WTC11 (cell line): Measurements from ENCODE around the gene STS. TPM values are rescaled to one million over a fixed set of nuclear protein-coding genes. Genes with fewer than 3 reads are reported as not detected.

Source experiments
- ATAC-seq: fragments of 200-7000 bp; cut with Tn5 transposase; 2 replicates; pipeline ENCODE4 v1.10.0; 2021; ENCODE audit warnings: mild to moderate bottlenecking, moderate library complexity
- CTCF ChIA-PET: fragments of 300-600 bp; sonication (Branson Sonifier 250); formaldehyde crosslinking; loops from one replicate; lab custom pipeline; 2021; ENCODE audit warnings: antibody characterized with exemption; lab: Charles Lee
- POLR2A ChIA-PET: fragments of 350-600 bp; sonication (Branson Sonifier 250); formaldehyde crosslinking; loops from one replicate; lab custom pipeline; 2021; ENCODE audit warnings: antibody characterized with exemption; lab: Charles Lee
- DNase-seq: peaks from one replicate; pipeline ENCODE4 v3.0.0; 2021; ENCODE audit warnings: low spot score
- H3K27ac Mint-ChIP-seq: 2 replicates; pipeline ENCODE4 v1.8.0; 2021; ENCODE audit warnings: mixed read lengths
- H3K27me3 Mint-ChIP-seq: 2 replicates; pipeline ENCODE4 v1.8.0; 2021; ENCODE audit warnings: low read depth, mild to moderate bottlenecking, moderate library complexity, mixed read lengths
- H3K36me3 Mint-ChIP-seq: 2 replicates; pipeline ENCODE4 v1.8.0; 2021; ENCODE audit warnings: mixed read lengths
- H3K4me1 Mint-ChIP-seq: 2 replicates; pipeline ENCODE4 v1.8.0; 2022; ENCODE audit warnings: mixed read lengths
- H3K4me3 Mint-ChIP-seq: 2 replicates; pipeline ENCODE4 v1.8.0; 2021; ENCODE audit warnings: mild to moderate bottlenecking, moderate library complexity, mixed read lengths
- H3K9me3 Mint-ChIP-seq: 2 replicates; pipeline ENCODE4 v1.8.0; 2021; ENCODE audit warnings: mixed read lengths
- ARID4B ChIP-seq: sonication (generic); formaldehyde crosslinking; IDR thresholded peaks from 2 replicates; pipeline ENCODE4 v1.8.0; 2023; ENCODE audit warnings: missing genetic modification reagents, mild to moderate bottlenecking, borderline replicate concordance
- CBFB ChIP-seq: sonication (generic); formaldehyde crosslinking; IDR thresholded peaks from 2 replicates; pipeline ENCODE4 v1.8.1; 2022; ENCODE audit warnings: mild to moderate bottlenecking, low read depth, missing genetic modification reagents
- CREB1 ChIP-seq: sonication (generic); formaldehyde crosslinking; IDR thresholded peaks from 2 replicates; pipeline ENCODE4 v1.8.0; 2023; ENCODE audit warnings: mild to moderate bottlenecking, missing genetic modification reagents
- CTCF ChIP-seq: fragments of 200-600 bp; IDR thresholded peaks from 2 replicates; pipeline ENCODE4 v1.8.0; 2022; ENCODE audit warnings: antibody characterized with exemption
- E2F5 ChIP-seq: sonication (generic); formaldehyde crosslinking; IDR thresholded peaks from 2 replicates; pipeline ENCODE4 v1.8.1; 2022; ENCODE audit warnings: mild to moderate bottlenecking, moderate library complexity, missing genetic modification reagents
- ETV6 ChIP-seq: sonication (generic); formaldehyde crosslinking; IDR thresholded peaks from 2 replicates; pipeline ENCODE4 v1.8.1; 2022; ENCODE audit warnings: mild to moderate bottlenecking, missing genetic modification reagents
- GRHL2 ChIP-seq: fragments of 250-450 bp; sonication (Bioruptor Pico); IDR thresholded peaks from 2 replicates; pipeline ENCODE4 v1.8.0; 2022; ENCODE audit warnings: mild to moderate bottlenecking, moderate library complexity; ENCODE audit not compliant: insufficient replicate concordance, severe bottlenecking
- GTF2I ChIP-seq: fragments of 250-450 bp; sonication (Bioruptor Pico); conservative IDR thresholded peaks from 2 replicates; pipeline ENCODE4 v1.4.0; 2021; ENCODE audit warnings: mild to moderate bottlenecking
- HMGXB4 ChIP-seq: sonication (generic); formaldehyde crosslinking; IDR thresholded peaks from 2 replicates; pipeline ENCODE4 v1.8.1; 2023; ENCODE audit warnings: mild to moderate bottlenecking, moderate library complexity, missing genetic modification reagents
- KAT7 ChIP-seq: sonication (generic); formaldehyde crosslinking; IDR thresholded peaks from 2 replicates; pipeline ENCODE4 v1.8.1; 2023; ENCODE audit warnings: missing genetic modification reagents, mild to moderate bottlenecking, borderline replicate concordance
- NR3C1 ChIP-seq: sonication (generic); formaldehyde crosslinking; conservative IDR thresholded peaks from 2 replicates; pipeline ENCODE4 v1.8.1; 2023; ENCODE audit warnings: low read depth, mild to moderate bottlenecking, missing genetic modification reagents
- SMAD3 ChIP-seq: sonication (generic); formaldehyde crosslinking; IDR thresholded peaks from 2 replicates; pipeline ENCODE4 v1.8.0; 2022; ENCODE audit warnings: missing genetic modification reagents, mild to moderate bottlenecking, borderline replicate concordance
- SOX15 ChIP-seq: fragments of 250-450 bp; sonication (Bioruptor Pico); IDR thresholded peaks from 2 replicates; pipeline ENCODE4 v1.9.0; 2021; ENCODE audit warnings: mild to moderate bottlenecking
- TCF7 ChIP-seq: sonication (generic); formaldehyde crosslinking; IDR thresholded peaks from 2 replicates; pipeline ENCODE4 v1.8.0; 2022; ENCODE audit warnings: mild to moderate bottlenecking, low read depth, missing genetic modification reagents, moderate library complexity
- TEAD1 ChIP-seq: sonication (generic); formaldehyde crosslinking; IDR thresholded peaks from 2 replicates; pipeline ENCODE4 v1.8.0; 2022; ENCODE audit warnings: mild to moderate bottlenecking, missing genetic modification reagents
- USF1 ChIP-seq: sonication (generic); formaldehyde crosslinking; IDR thresholded peaks from 2 replicates; pipeline ENCODE4 v1.8.0; 2022; ENCODE audit warnings: mild to moderate bottlenecking, missing genetic modification reagents
- ZBTB21 ChIP-seq: sonication (generic); formaldehyde crosslinking; IDR thresholded peaks from 2 replicates; pipeline ENCODE4 v1.8.1; 2023; ENCODE audit warnings: mild to moderate bottlenecking, missing genetic modification reagents, borderline replicate concordance
- ZNF512 ChIP-seq: sonication (generic); formaldehyde crosslinking; IDR thresholded peaks from 2 replicates; pipeline ENCODE4 v1.8.1; 2022; ENCODE audit warnings: missing genetic modification reagents, borderline replicate concordance
- total RNA-seq: library from RNA; stranded (reverse); gene quantifications from 3 replicates; pipeline ENCODE4 v1.2.3, GENCODE V29; 2021

The STS gene
- total RNA-seq, 1 experiment from 2014 or later, result 1.3 TPM

- TF ChIP-seq ARID4B (no peak), SOX15 (CRISPR knock-in tag) (no peak), GTF2I (no peak)
Observed at GRCh38 chrX:7112071-7112470, 35.4 kb upstream of the STS start (continued).

GRCh38 chrX:7115557-7115956, 32.0 kb upstream of the STS start:
- Mint-ChIP-seq H3K4me3 (no peak overlapping the region), H3K27ac (no peak overlapping the region), H3K4me1 (peaks cover 38% of the 10 kb centered on the region), H3K36me3 (peaks cover 8% of the 10 kb centered on the region), H3K27me3 (no peaks in the 10 kb centered on the region), H3K9me3 (peaks cover 7% of the 10 kb centered on the region)
- ChIA-PET CTCF (no interaction called here), POLR2A (no interaction called here)
- ATAC-seq, result no peak
- TF ChIP-seq HMGXB4 (CRISPR knock-in tag), result no peak
- TF ChIP-seq KAT7 (CRISPR knock-in tag), result no peak
- TF ChIP-seq TCF7 (CRISPR knock-in tag), result no peak
- no peak for TF ChIP-seq E2F5 (CRISPR knock-in tag)
- TF ChIP-seq USF1 (CRISPR knock-in tag), result no peak
- no peak for TF ChIP-seq NR3C1 (CRISPR knock-in tag)
- no peak for TF ChIP-seq CREB1 (CRISPR knock-in tag)
- no peak for DNase-seq

GRCh38 chrX:7116081-7116480, 31.4 kb upstream of the STS start:
- Mint-ChIP-seq H3K36me3 (peaks cover 8% of the 10 kb centered on the region), H3K4me1 (peaks cover 32% of the 10 kb centered on the region), H3K27me3 (no peaks in the 10 kb centered on the region), H3K9me3 (peaks cover 7% of the 10 kb centered on the region), H3K27ac (no peak overlapping the region), H3K4me3 (no peak overlapping the region)
- ATAC-seq (no peak), DNase-seq (no peak)
- ChIA-PET POLR2A (no interaction called here), CTCF (no interaction called here)
- TF ChIP-seq SOX15 (CRISPR knock-in tag) (no peak), ZNF512 (no peak), GRHL2 (CRISPR knock-in tag) (no peak), CBFB (no peak), SMAD3 (no peak), TEAD1 (CRISPR knock-in tag) (no peak), ETV6 (CRISPR knock-in tag) (no peak), NR3C1 (CRISPR knock-in tag) (no peak), CTCF (no peak), ZBTB21 (CRISPR knock-in tag) (no peak)
